Measurements from ENCODE around the gene C2orf80.
"Not testable (repeated sequence)": the region's sequence is repeated elsewhere in the genome, so short reads cannot be mapped to it uniquely, and the experiment has no call there.

Gene C2orf80

GRCh38 chr2:208134928-208135586 is 54.8 kb downstream of the C2orf80 start:
- no peak overlapping the region for H3K4me3 ChIP-seq (ENCODE audit: low read length)
- no peak for TF ChIP-seq ZNF274 (IDR thresholded peaks at IDR 0.05; ENCODE audit: low read depth, low read length)

GRCh38 chr2:208130712-208131110 is 59.1 kb downstream of the C2orf80 start:
- no peak overlapping the region for H3K4me3 ChIP-seq (ENCODE audit: low read length)
- no peak for TF ChIP-seq ZNF274 (IDR thresholded peaks at IDR 0.05; ENCODE audit: low read depth, low read length)

GRCh38 chr2:208129744-208130711 is 59.8 kb downstream of the C2orf80 start, which contains the start of gene CRYGC:
Gene CRYGC, minus strand, starts transcription at chr2:208129828. Its CDS starts 36 bp downstream, at chr2:208129792.
- H3K4me3 ChIP-seq (ENCODE audit: low read length) = no peak within 1 kb of the TSS

GRCh38 chr2:208128136-208128535 is 61.7 kb downstream of the C2orf80 start:
- no peak overlapping the region for H3K4me3 ChIP-seq (ENCODE audit: low read length)
- no peak for TF ChIP-seq ZNF274 (IDR thresholded peaks at IDR 0.05; ENCODE audit: low read depth, low read length)

More at GRCh38 chr2:208129744-208130711, 59.8 kb downstream of the C2orf80 start, which contains the start of gene CRYGC:
- no peak for TF ChIP-seq ZNF274 (IDR thresholded peaks at IDR 0.05; ENCODE audit: low read depth, low read length)

- no peak overlapping the region for H3K4me3 ChIP-seq (ENCODE audit: low read length)
- no peak for TF ChIP-seq ZNF274 (IDR thresholded peaks at IDR 0.05; ENCODE audit: low read depth, low read length)
Measured at GRCh38 chr2:208127090-208127489, 62.7 kb downstream of the C2orf80 start.

GRCh38 chr2:208125251-208125650 is 64.6 kb downstream of the C2orf80 start:
- TF ChIP-seq ZNF274 (IDR thresholded peaks at IDR 0.05; ENCODE audit: low read depth, low read length) = no peak
- H3K4me3 ChIP-seq (ENCODE audit: low read length) = no peak overlapping the region

- H3K4me3 ChIP-seq (ENCODE audit: low read length) = not testable (repeated sequence)
Measured at GRCh38 chr2:208124013-208124715, 65.7 kb downstream of the C2orf80 start, which contains the start of gene CRYGD. Gene CRYGD, minus strand, starts transcription at chr2:208124524. Its CDS starts 51 bp downstream, at chr2:208124473.

GRCh38 chr2:208122248-208122647 is 67.6 kb downstream of the C2orf80 start:
- H3K4me3 ChIP-seq (ENCODE audit: low read length) = no peak overlapping the region
- no peak for TF ChIP-seq ZNF274 (IDR thresholded peaks at IDR 0.05; ENCODE audit: low read depth, low read length)

GRCh38 chr2:208118918-208119317 is 70.9 kb downstream of the C2orf80 start:
- H3K4me3 ChIP-seq (ENCODE audit: low read length) = no peak overlapping the region
- no peak for TF ChIP-seq ZNF274 (IDR thresholded peaks at IDR 0.05; ENCODE audit: low read depth, low read length)

GRCh38 chr2:208117390-208117789 is 72.4 kb downstream of the C2orf80 start:
- H3K4me3 ChIP-seq (ENCODE audit: low read length) = not testable (repeated sequence)
